ENCODE results near the gene CFAP251.
"Not testable (repeated sequence)": the region's sequence is repeated elsewhere in the genome, so short reads cannot be mapped to it uniquely, and the experiment has no call there.

Gene CFAP251

DNA sequence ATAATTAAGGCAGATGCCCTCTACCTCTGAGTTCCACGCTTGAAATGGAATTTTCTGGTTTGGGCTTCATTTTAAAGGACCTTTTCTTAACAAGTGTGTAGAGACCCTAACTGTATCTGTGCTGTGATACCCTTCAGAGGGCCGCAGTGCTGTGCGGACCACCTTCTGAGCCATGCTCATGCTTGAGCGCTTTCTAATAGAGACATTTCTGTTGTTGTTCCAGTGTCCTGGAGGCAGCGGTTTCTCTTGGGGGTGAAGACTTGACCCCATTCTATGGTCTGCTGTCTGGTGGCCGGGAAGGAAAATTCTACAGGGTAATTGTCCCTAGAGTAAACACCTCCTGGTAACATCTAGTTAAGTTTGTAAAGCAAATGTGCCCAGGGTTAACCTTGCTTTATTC, 56.6 kb downstream of the CFAP251 start:
- FAIRE-seq: no peak

DNA sequence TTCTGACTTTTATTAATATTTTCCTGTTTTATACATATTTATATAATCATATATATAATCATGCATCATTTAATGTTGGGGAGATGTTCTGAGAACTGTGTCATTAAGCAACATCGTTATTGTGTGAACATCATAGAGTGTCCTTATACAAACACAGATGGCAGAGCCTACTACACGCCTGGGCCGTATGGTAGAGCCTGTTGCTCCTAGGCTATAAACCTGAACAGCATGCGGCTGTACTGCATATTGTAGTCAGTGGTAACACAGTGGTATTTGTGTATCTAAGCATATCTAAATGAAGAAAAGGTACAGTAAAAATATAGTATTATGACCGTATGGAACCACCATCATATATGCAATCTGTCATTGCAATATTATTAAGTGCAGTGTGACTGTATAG, 58.6 kb downstream of the CFAP251 start:
- no peak for FAIRE-seq

DNA sequence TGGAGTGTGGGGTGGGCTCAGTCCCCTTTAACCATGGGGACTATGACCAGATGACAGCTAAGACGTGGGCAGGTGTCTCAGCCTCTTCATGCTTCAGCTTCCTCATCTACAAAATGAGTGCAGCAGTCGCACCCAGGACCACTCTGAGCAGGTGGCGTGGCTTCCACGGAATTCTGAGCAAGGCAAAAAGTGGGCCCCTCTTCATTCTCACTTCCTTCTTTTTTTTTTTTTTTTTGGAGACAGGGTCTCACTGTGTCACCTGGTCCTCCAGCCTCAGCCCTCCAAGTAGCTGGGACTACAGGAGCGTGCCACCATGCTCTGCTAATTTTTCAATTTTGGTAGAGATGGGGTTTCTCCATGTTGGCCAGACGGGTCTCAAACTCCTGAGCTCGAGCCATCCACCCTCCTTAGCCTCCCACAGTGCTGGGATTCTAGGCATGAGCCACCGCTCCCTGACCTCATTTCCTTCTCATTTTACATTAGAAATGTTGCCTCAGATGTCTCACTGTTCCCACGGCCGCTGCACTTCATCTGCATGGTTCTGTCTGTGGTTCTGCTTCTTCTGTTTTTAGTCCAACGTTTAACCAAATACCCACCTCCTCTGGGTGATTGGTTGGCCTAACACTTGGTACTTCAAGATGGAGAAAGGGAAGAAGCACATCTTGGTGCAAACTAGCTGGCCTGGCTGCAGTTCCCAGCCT, 61.9 kb downstream of the CFAP251 start:
- no peak for FAIRE-seq

DNA sequence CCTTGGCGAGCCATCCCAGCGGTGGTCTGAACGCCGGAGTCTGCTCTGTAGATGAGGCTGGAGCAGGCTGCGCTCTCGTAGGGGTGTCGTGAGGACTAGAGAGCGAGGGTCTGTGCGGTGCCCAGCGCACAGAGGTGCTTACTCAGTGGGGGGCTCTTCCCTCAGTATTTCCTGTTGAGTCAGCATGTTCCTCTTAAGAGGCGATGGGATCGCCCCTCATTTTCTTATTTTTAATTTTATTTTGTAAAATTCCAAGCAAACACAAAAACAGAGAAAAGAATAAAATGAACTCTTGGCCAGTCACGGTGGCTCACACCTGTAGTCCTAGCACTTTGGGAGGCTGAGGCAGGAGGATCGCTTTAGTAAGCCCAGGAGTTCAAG, 62.5 kb downstream of the CFAP251 start:
- no peak for FAIRE-seq

GRCh38 chr12:121981456-121981855, 63.1 kb downstream of the CFAP251 start:
- FAIRE-seq: no peak

DNA sequence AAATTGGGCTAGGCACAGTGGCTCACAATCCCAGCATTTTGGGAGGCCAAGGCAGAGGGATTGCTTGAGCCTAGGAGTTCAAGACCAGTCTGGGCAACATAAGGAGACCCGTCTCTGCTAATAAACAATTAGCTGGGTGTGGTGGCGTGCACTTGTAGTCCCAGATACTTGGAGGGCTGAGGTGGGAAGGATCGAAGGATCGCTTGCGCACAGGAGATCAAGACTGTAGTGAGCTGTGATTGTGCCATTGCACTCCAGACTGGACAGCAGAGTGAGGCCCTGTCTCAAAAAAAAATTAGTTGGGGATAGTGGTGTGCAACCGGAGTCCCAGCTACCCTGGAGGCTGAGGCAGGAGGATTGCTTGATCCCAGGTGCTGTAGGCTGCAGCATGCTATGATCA, 64.6 kb downstream of the CFAP251 start:
- no peak for FAIRE-seq

- no peak for FAIRE-seq
Measured at GRCh38 chr12:121983536-121984210, 65.3 kb downstream of the CFAP251 start.

- no peak for FAIRE-seq
Measured at GRCh38 chr12:121986489-121987245, 68.3 kb downstream of the CFAP251 start.

- not testable (repeated sequence) for FAIRE-seq
Measured at GRCh38 chr12:121988519-121988918, 70.1 kb downstream of the CFAP251 start.

- no peak for FAIRE-seq
Measured at GRCh38 chr12:121989276-121990113, 71.1 kb downstream of the CFAP251 start.

- FAIRE-seq: no peak
Measured at GRCh38 chr12:121990114-121990647, 71.8 kb downstream of the CFAP251 start.

DNA sequence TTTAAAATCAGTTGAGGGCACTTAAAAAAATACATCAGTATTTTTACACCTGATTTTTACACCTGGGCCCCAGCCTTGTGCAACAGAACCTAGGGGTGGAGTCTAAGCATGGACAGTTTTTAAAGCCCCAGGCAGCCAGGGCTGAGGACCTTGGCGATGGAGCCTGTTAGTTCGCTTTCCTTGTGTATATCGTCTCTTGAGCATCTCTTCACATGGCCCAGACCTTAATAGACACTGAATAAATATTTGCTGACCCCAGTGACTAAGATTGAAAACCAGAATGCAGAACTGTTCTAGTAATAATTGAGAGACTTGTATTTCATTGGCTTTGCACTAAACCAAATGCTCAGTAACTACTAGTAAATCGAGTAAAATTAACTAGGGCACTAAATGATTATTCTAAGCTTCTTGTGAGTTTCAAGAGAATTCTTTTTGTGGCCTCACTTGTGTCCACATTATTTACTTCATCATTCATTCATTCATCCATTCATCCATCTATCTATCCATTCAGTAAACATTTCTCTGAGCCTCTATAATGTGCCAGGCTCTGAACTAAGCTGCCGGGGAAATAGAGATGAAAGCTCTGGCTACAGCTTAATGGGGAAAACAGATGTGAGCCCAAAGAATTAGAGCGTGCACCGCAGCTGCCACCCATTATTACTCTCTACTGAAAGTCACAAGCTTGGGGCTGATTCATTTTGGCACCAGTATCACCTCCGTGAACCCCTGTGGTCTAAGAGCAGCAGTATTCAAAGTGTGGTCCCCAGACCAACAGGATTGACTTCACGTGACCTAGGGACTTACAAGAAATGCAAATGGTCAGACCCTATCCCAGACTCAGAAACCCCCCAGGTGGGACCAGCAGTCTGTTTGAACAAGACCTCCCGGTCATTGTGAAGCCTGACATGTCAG, 72.6 kb downstream of the CFAP251 start:
- FAIRE-seq: no peak

GRCh38 chr12:121992059-121992879, 73.9 kb downstream of the CFAP251 start:
- no peak for FAIRE-seq

GRCh38 chr12:121996050-121996944, 77.9 kb downstream of the CFAP251 start:
- FAIRE-seq: no peak

GRCh38 chr12:121996945-121997612, 78.7 kb downstream of the CFAP251 start:
- FAIRE-seq: no peak

GRCh38 chr12:122001466-122002209, 83.2 kb downstream of the CFAP251 start:
- no peak for FAIRE-seq

GRCh38 chr12:122003651-122004611, 85.5 kb downstream of the CFAP251 start:
- FAIRE-seq: no peak

All from endometrium (tissue), 2 donors.